Astrocyte (in vitro differentiated cells and primary cell): ENCODE measurements around the gene PTPRN2.

Experiments used
- CTCF ChIP-seq: IDR thresholded peaks from 2 replicates; pipeline ENCODE4 v1.5.1; 2011; ENCODE audit warnings: low read depth, mild to moderate bottlenecking, inconsistent platforms, low read length, moderate library complexity; ENCODE audit not compliant: insufficient read depth
- EZH2 ChIP-seq: IDR thresholded peaks from 2 replicates; pipeline ENCODE4 v1.6.1; 2012; ENCODE audit warnings: mild to moderate bottlenecking, low read length, inconsistent platforms; ENCODE audit not compliant: insufficient read depth

- TF ChIP-seq CTCF (no peak), EZH2 (no peak)
Measured at GRCh38 chr7:158500651-158501052, 87.0 kb downstream of the PTPRN2 start.
